HG03439 (cell line): ENCODE data around the gene RBCK1.
"Not testable (repeated sequence)": the region's sequence is repeated elsewhere in the genome, so short reads cannot be mapped to it uniquely, and the experiment has no call there.

Source experiments
- ATAC-seq: cut with Tn5 transposase; IDR thresholded peaks from one replicate; pipeline ENCODE4 v1.9.1; 2021; ENCODE audit warnings: mild to moderate bottlenecking, moderate library complexity; ENCODE audit not compliant: unreplicated experiment

RBCK1 gene

GRCh38 chr20:375265-375889 lies 32.7 kb upstream of the RBCK1 start:
- ATAC-seq = no peak

GRCh38 chr20:376089-376488 lies 32.0 kb upstream of the RBCK1 start:
- ATAC-seq = no peak

GRCh38 chr20:376750-377149 lies 31.3 kb upstream of the RBCK1 start:
- ATAC-seq = no peak

GRCh38 chr20:377578-377977 lies 30.5 kb upstream of the RBCK1 start:
- not testable (repeated sequence) for ATAC-seq

- no peak for ATAC-seq
Measured at GRCh38 chr20:378961-379336, 29.1 kb upstream of the RBCK1 start.

- peak; percentile 53 for ATAC-seq
Measured at GRCh38 chr20:380763-381580, 27.1 kb upstream of the RBCK1 start.

GRCh38 chr20:381581-382290 lies 26.4 kb upstream of the RBCK1 start:
- peak; percentile 65 for ATAC-seq

- peak; percentile 2 for ATAC-seq
Measured at GRCh38 chr20:382291-383115, 25.6 kb upstream of the RBCK1 start.

GRCh38 chr20:383889-384288 lies 24.2 kb upstream of the RBCK1 start:
- no peak for ATAC-seq

GRCh38 chr20:384723-385122 lies 23.4 kb upstream of the RBCK1 start:
- ATAC-seq = no peak

GRCh38 chr20:385448-385847 lies 22.7 kb upstream of the RBCK1 start:
- ATAC-seq = no peak

- not testable (repeated sequence) for ATAC-seq
Measured at GRCh38 chr20:386634-387033, 21.5 kb upstream of the RBCK1 start.

GRCh38 chr20:387520-387919 lies 20.6 kb upstream of the RBCK1 start:
- no peak for ATAC-seq

- ATAC-seq = no peak
Measured at GRCh38 chr20:388034-388994, 19.8 kb upstream of the RBCK1 start.

- no peak for ATAC-seq
Measured at GRCh38 chr20:389220-389619, 18.9 kb upstream of the RBCK1 start.

- ATAC-seq = no peak
Measured at GRCh38 chr20:391041-391711, 16.9 kb upstream of the RBCK1 start.

- not testable (repeated sequence) for ATAC-seq
Measured at GRCh38 chr20:393296-393695, 14.8 kb upstream of the RBCK1 start.

- ATAC-seq = no peak
Measured at GRCh38 chr20:396252-396618, 11.9 kb upstream of the RBCK1 start.
